MCF 10A (cell line): ENCODE results near the gene ACADM. TPM values are rescaled to one million over a fixed set of nuclear protein-coding genes. Genes with fewer than 3 reads are reported as not detected.
"Not testable (repeated sequence)": the region's sequence is repeated elsewhere in the genome, so short reads cannot be mapped to it uniquely, and the experiment has no call there.

Experiments
- BruUV-seq: library from RNA; stranded (reverse); fragments of 400-500 nt; replicated peaks from 2 replicates; lab custom pipeline; 2021; lab: Mats Ljungman, UMichigan
- CTCF ChIA-PET: fragments of 300-600 bp; sonication (Branson Sonifier 250); formaldehyde crosslinking; extraction: SDS; loops from one replicate; lab custom pipeline; 2021; ENCODE audit warnings: antibody characterized with exemption, inconsistent platforms; lab: Yijun Ruan, JAX
- POLR2A ChIA-PET: fragments of 300-600, 350-650 bp; sonication (Branson Sonifier 250); formaldehyde crosslinking; extraction: SDS; loops from one replicate; lab custom pipeline; 2020; ENCODE audit warnings: antibody characterized with exemption, inconsistent platforms; lab: Yijun Ruan, JAX
- DNase-seq: peaks from one replicate; pipeline ENCODE4 v3.0.0-alpha.2; 2018; ENCODE audit not compliant: unreplicated experiment
- H3K27ac Mint-ChIP-seq: one replicate; pipeline ENCODE4 v1.8.0; 2022; ENCODE audit warnings: mild to moderate bottlenecking, low read depth, mixed read lengths; ENCODE audit not compliant: unreplicated experiment
- H3K27me3 Mint-ChIP-seq: one replicate; pipeline ENCODE4 v1.8.0; 2022; ENCODE audit warnings: mixed read lengths; ENCODE audit not compliant: insufficient read depth, unreplicated experiment
- H3K36me3 Mint-ChIP-seq: one replicate; pipeline ENCODE4 v1.8.0; 2022; ENCODE audit warnings: mild to moderate bottlenecking, moderate library complexity, mixed read lengths; ENCODE audit not compliant: insufficient read depth, unreplicated experiment
- H3K4me1 Mint-ChIP-seq: one replicate; pipeline ENCODE4 v1.8.0; 2022; ENCODE audit warnings: mixed read lengths; ENCODE audit not compliant: insufficient read depth, unreplicated experiment
- H3K4me3 Mint-ChIP-seq: one replicate; pipeline ENCODE4 v1.8.0; 2022; ENCODE audit warnings: mild to moderate bottlenecking, moderate library complexity, mixed read lengths; ENCODE audit not compliant: unreplicated experiment
- H3K9me3 Mint-ChIP-seq: one replicate; pipeline ENCODE4 v1.8.0; 2022; ENCODE audit warnings: mixed read lengths; ENCODE audit not compliant: unreplicated experiment
- CTCF ChIP-seq: fragments of 200-600 bp; IDR thresholded peaks from one replicate; pipeline ENCODE4 v1.8.0; 2022; ENCODE audit warnings: antibody characterized with exemption, mild to moderate bottlenecking; ENCODE audit not compliant: unreplicated experiment
- intact Hi-C: fragments of 100-400 bp; cut with micrococcal nuclease; formaldehyde crosslinking; loops from 2 replicates; pipeline ENCODE4 v1.14.1; 2022
- total RNA-seq: library from RNA; stranded (reverse); gene quantifications from 2 replicates; pipeline ENCODE4 v1.2.3, GENCODE V29; 2022

The ACADM gene
- total RNA-seq, 1 experiment from 2014 or later = 35.7 TPM

GRCh38 chr1:75771978-75772377 is 47.5 kb downstream of the ACADM start:
- ChIA-PET POLR2A (interaction anchor here (0.5 kb wide), 1 partner anchor 290 kb away, joined by 3 read pairs; no protein-coding TSS in a partner anchor), CTCF (no interaction called here)
- H3K9me3 Mint-ChIP-seq = no peaks in the 10 kb centered on the region
- H3K4me1 Mint-ChIP-seq = peaks cover 10% of the 10 kb centered on the region
- DNase-seq = no peak
- intact Hi-C loops = no loop called here
- H3K27me3 Mint-ChIP-seq = no peaks in the 10 kb centered on the region
- no TSS peak for BruUV-seq
- no peak for TF ChIP-seq CTCF
- H3K4me3 Mint-ChIP-seq = no peak overlapping the region
- H3K36me3 Mint-ChIP-seq = peaks cover 4% of the 10 kb centered on the region
- no peak overlapping the region for H3K27ac Mint-ChIP-seq

GRCh38 chr1:75777812-75778211 is 53.3 kb downstream of the ACADM start:
- CTCF ChIA-PET, H3K36me3 Mint-ChIP-seq, H3K9me3 Mint-ChIP-seq, H3K4me3 Mint-ChIP-seq, BruUV-seq, H3K4me1 Mint-ChIP-seq, DNase-seq, H3K27me3 Mint-ChIP-seq, H3K27ac Mint-ChIP-seq, intact Hi-C loops: not testable (repeated sequence)
- POLR2A ChIA-PET = interaction anchor here (0.9 kb wide), 1 partner anchor 8 kb away, joined by 3 read pairs; no protein-coding TSS in a partner anchor

GRCh38 chr1:75778694-75779093 is 54.2 kb downstream of the ACADM start:
- ChIA-PET CTCF (interaction anchor here (1.7 kb wide), 1 partner anchor 12 kb away, joined by 3 read pairs; no protein-coding TSS in a partner anchor), POLR2A (interaction anchor here (0.8 kb wide), 1 partner anchor 8 kb away, joined by 3 read pairs; no protein-coding TSS in a partner anchor)
- H3K9me3 Mint-ChIP-seq, H3K27ac Mint-ChIP-seq, H3K4me1 Mint-ChIP-seq, DNase-seq, intact Hi-C loops, BruUV-seq, H3K36me3 Mint-ChIP-seq, H3K27me3 Mint-ChIP-seq, H3K4me3 Mint-ChIP-seq: not testable (repeated sequence)

GRCh38 chr1:75780183-75780582 is 55.7 kb downstream of the ACADM start:
- H3K27me3 Mint-ChIP-seq, intact Hi-C loops, H3K27ac Mint-ChIP-seq, DNase-seq, H3K4me3 Mint-ChIP-seq, BruUV-seq, POLR2A ChIA-PET, H3K36me3 Mint-ChIP-seq, H3K4me1 Mint-ChIP-seq, H3K9me3 Mint-ChIP-seq: not testable (repeated sequence)
- CTCF ChIA-PET = interaction anchor here (0.6 to 1.7 kb wide), 3 partner anchors 11 to 1317 kb away, joined by 3 read pairs; partner anchors contain the start of gene TYW3

- H3K4me3 Mint-ChIP-seq, intact Hi-C loops, H3K27ac Mint-ChIP-seq: not testable (repeated sequence)
These were observed 59.4 kb downstream of the ACADM start for GRCh38 chr1:75783920-75784319.

More at GRCh38 chr1:75783920-75784319, 59.4 kb downstream of the ACADM start:
- POLR2A ChIA-PET = interaction anchor here (0.7 kb wide), 2 partner anchors 18 to 60 kb away, joined by 3 read pairs; no protein-coding TSS in a partner anchor
- H3K4me1 Mint-ChIP-seq, BruUV-seq, DNase-seq, CTCF ChIA-PET, H3K27me3 Mint-ChIP-seq, H3K9me3 Mint-ChIP-seq: not testable (repeated sequence)
- H3K36me3 Mint-ChIP-seq = peaks cover 31% of the 10 kb centered on the region
